Activated T-helper 1 cell treated with Interleukin-2 at 50 U/mL for 16 hours (primary cell): ENCODE measurements around the gene SPOCK1.

Experiments
- DNase-seq: peaks from one replicate; pipeline ENCODE4 v3.0.0-alpha.2; 2020; ENCODE audit warnings: low read depth

The SPOCK1 gene

GRCh38 chr5:137292461-137293027 is 206.6 kb downstream of the SPOCK1 start:
- DNase-seq = no peak

DNA sequence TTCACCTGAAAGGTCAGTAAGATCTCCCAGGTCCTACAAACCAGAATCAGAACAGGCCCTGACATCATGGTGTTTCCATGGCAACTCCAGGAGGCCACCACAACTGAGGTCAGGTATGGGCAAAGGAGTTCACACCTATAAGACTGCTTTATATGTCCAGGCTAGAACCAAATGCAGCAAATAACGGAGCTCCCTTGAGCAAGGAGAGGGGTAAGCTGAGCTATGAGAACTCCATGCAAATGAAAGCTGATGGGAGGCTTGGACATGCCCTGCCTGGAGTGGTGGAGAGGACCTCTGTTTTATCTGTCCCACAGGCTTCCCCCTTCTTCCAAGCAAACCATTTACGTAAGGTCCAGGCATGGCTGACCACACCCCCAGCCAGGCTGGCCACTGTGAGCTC is 207.7 kb downstream of the SPOCK1 start:
- no peak for DNase-seq

DNA sequence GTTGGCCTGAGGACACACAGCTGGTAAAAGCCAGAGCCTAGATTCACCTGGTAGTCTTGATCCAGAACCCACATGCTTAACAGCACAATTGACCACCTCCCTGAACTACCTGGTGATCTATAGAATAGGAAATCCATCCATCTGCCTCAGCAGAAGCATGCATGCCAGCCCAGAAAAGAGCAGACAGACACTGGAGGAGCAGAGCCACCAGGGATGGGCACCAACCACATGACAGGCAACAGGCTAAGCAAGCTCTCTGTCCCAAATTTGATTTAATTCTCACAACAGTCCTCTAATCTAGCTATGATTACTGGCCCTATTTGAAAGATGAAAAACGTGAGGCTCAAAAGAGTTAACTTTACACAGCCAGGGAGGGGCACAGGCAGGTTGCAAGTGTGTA is 208.1 kb downstream of the SPOCK1 start:
- DNase-seq = no peak

GRCh38 chr5:137290373-137290772 is 208.8 kb downstream of the SPOCK1 start:
- no peak for DNase-seq

- no peak for DNase-seq
Measured at GRCh38 chr5:137289856-137290255, 209.3 kb downstream of the SPOCK1 start.

- no peak for DNase-seq
Measured at GRCh38 chr5:137287569-137287968, 211.6 kb downstream of the SPOCK1 start.

GRCh38 chr5:137286025-137286610 is 213.0 kb downstream of the SPOCK1 start:
- no peak for DNase-seq

DNA sequence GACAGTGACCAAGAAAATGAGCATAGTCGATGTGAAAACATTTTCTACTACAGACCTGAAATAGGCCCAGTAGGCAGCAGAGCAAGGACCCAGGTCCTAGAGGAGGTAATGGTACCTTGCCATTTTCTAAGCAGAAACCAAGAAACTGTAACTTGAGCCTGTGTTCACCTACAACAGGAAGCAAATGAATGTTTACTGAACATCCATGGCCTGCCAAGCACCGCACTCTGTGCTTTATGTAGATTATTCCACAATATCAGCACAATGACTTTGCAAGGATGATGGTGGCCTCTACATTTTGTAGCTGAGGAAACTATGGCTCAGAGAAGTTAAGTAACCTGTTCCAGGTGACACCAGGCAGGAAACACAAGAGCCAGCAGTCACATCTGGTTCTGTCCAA is 215.3 kb downstream of the SPOCK1 start:
- no peak for DNase-seq

- DNase-seq = no peak
Measured at GRCh38 chr5:137282216-137282615, 216.9 kb downstream of the SPOCK1 start.

DNA sequence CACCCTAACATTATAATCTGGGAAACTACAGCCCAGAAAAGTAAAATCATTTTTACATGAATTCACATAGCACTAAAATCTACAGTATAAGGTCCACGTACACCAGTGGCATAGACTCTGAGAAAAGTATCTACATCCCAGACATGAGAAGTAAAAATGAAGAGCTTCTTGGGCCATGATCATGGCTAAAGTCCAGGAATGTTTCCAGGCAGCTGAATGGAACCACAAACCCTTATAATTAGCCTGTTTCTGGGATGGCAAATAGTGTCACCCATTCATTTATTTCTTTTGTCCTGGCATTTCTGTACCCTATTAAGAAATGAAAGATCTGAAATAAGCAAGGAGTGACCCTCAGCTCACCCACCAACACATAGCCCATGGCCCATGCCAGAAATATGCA is 217.9 kb downstream of the SPOCK1 start:
- DNase-seq = no peak

GRCh38 chr5:137280656-137281055 is 218.5 kb downstream of the SPOCK1 start:
- no peak for DNase-seq

- no peak for DNase-seq
Measured at GRCh38 chr5:137279521-137280231, 219.4 kb downstream of the SPOCK1 start.

GRCh38 chr5:137278476-137278875 is 220.7 kb downstream of the SPOCK1 start:
- DNase-seq = no peak

GRCh38 chr5:137275083-137275482 is 224.0 kb downstream of the SPOCK1 start:
- DNase-seq = no peak

GRCh38 chr5:137273511-137273910 is 225.6 kb downstream of the SPOCK1 start:
- DNase-seq = no peak

GRCh38 chr5:137272831-137273230 is 226.3 kb downstream of the SPOCK1 start:
- no peak for DNase-seq

GRCh38 chr5:137269946-137270345 is 229.2 kb downstream of the SPOCK1 start:
- DNase-seq = no peak

DNA sequence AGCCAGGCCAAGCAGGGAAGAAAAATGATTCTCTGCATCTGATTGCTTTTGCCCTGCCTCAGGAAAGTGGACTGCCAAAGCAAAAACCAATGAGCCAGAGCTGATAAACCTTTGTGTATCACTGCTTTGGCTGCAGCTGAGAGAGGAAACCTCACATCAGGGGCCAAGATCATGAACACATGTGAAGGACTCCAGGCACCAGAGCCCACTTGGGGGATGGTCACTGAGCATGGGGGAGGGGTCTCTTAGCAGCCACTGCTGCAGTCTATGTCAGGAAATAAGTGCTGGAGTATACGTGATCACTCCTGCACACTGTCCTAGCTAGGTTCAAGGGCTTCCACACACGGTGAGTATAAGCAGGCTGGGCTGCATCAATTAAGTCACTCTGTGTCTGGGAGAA is 229.9 kb downstream of the SPOCK1 start:
- no peak for DNase-seq

DNA sequence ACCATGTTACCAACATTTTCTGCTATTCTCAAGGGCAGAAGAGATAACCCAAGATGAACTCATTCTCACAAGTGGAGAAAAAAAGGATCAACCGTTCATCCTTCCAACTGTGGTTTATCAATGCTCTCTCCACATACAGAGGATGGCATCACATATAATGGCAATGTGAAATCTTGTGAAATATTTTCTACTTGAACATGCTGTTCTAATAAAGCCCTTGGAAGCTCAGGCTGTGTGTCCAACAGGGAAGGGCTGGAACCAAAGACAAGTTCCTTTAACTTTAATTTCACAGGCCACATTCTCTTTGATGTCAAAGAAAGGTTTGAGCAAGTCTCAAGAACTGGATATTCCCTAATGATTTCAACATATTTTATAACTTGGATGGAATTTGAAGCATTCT is 230.5 kb downstream of the SPOCK1 start:
- DNase-seq = no peak

DNA sequence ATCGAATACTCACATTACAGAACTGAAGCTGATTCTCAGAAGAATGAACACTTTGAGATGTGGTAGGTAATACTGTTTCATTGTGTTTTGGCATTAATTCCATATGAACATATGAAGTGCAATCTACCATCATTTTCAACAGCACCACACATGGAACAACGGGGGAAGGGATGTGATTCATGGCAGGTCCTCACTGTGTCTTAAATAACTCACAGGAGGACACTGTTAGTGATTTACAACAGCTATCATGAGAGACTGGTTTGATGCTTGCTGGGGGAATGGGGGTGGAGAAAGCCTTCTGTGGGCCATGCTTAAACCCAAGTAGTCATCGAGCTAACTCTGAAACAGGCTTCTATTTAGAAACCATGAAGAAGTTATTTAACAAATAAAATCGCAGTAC is 232.9 kb downstream of the SPOCK1 start:
- no peak for DNase-seq

DNA sequence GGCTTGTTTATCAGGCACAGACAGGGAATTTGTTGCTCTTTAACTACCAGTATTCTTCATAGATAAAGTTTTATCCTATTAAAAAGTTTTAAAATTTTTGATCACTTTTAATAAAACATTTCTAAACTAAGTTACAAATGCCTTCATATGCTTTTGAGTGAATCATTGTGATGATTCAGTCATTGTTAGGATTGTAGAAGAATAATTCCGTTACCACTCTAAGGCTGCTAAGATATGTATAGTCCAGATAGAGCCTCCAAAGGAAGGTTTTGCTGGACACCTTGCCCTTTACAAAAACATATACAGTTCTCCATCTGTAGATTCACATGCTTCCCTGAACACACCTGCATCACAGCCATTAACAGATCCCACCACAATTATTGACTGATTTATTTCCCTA is 233.7 kb downstream of the SPOCK1 start:
- DNase-seq = no peak

DNA sequence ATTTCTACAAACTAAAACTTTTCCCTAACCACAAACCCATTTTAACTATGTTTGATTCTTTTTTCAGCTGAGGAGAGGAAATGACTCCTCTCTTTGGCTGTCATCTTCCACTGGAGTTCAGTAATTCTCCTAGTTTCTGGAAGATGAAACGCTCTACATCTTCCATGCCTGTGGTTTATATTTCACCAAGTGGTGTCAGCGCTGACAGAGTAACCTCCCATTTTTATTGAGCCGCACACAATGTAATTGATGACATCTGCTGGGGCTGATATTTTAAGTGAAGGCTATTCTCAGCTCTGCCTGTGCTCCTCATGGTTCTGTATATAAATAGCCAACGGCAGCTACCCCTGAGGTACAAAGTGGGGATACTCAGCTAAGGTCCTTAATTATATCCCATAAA is 234.6 kb downstream of the SPOCK1 start:
- no peak for DNase-seq

- no peak for DNase-seq
Measured at GRCh38 chr5:137264041-137264440, 235.1 kb downstream of the SPOCK1 start.
